HepG2 (cell line): Measurements from ENCODE around the gene APEX1. TPM values are rescaled to one million over a fixed set of nuclear protein-coding genes. Genes with fewer than 3 reads are reported as not detected.

Experiments used
- ATAC-seq: fragments of 200-7000 bp; cut with Tn5 transposase; 3 replicates; pipeline ENCODE4 v1.9.1; 2020; ENCODE audit warnings: mild to moderate bottlenecking, moderate library complexity
- BruUV-seq: library from RNA; stranded (reverse); fragments of 400-500 nt; replicated peaks from 2 replicates; lab custom pipeline; 2021; lab: Mats Ljungman, UMichigan
- CTCF ChIA-PET: fragments of 300-600 bp; formaldehyde crosslinking; extraction: SDS; loops from one replicate; lab custom pipeline; 2021; ENCODE audit warnings: low total read pairs, inconsistent platforms, low intra/inter-chr PET ratio; lab: Yijun Ruan, JAX
- POLR2A ChIA-PET: fragments of 350-600 bp; sonication (Branson Sonifier 250); formaldehyde crosslinking; loops from one replicate; lab custom pipeline; 2020; ENCODE audit warnings: antibody characterized with exemption, inconsistent platforms; lab: Yijun Ruan, JAX
- DNase-seq: peaks from one replicate; pipeline ENCODE4 v3.0.0-alpha.2; 2015; ENCODE audit warnings: low spot score
- FAIRE-seq: peaks from 3 replicates; lab custom pipeline; 2011; peaks lifted over from hg19 to GRCh38; lab: Jason Lieb, UNC
- H2AFZ ChIP-seq: one replicate; pipeline ENCODE4 v1.6.1; 2011; ENCODE audit warnings: low read length, inconsistent platforms
- H3K27ac ChIP-seq: fragments of 300-600 bp; 3 replicates; pipeline ENCODE4 v1.8.0; 2011; ENCODE audit warnings: mixed run types, mild to moderate bottlenecking, mixed read lengths, low read length, inconsistent platforms; ENCODE audit not compliant: insufficient read depth; ENCODE audit errors: extremely low read length
- H3K27me3 ChIP-seq, 2 experiments: fragments of 200-600 bp in 1 of 2; 2 replicates in 1 of 2; 3 replicates in 1 of 2; pipeline versions ENCODE4 v1.6.0 to v1.8.0; 2011; ENCODE audit warnings: low read length in 2 of 2, mild to moderate bottlenecking in 2 of 2, moderate library complexity in 2 of 2, inconsistent platforms in 1 of 2; ENCODE audit not compliant: insufficient read depth in 2 of 2, control insufficient read depth in 1 of 2
- H3K36me3 ChIP-seq, 2 experiments: fragments of 200-600 bp in 1 of 2; replicated peaks in 1 of 2; 2 replicates in 1 of 2; 3 replicates in 1 of 2; pipeline versions ENCODE4 v1.5.1 to v1.8.0; 2011; ENCODE audit warnings: low read length in 2 of 2, inconsistent platforms in 1 of 2; ENCODE audit not compliant: insufficient read depth in 2 of 2, control insufficient read depth in 1 of 2
- H3K4me1 ChIP-seq: 2 replicates; pipeline ENCODE4 v1.5.1; 2012; ENCODE audit warnings: low read length, inconsistent platforms; ENCODE audit not compliant: insufficient read depth
- H3K4me2 ChIP-seq: 2 replicates; pipeline ENCODE4 v1.6.0; 2011; ENCODE audit warnings: low read depth, low read length, inconsistent platforms
- H3K4me3 ChIP-seq, 3 experiments: fragments of 200-600 bp in 1 of 3; sonication (generic), shearing (Covaris generic) in 1 of 3; replicated peaks in 1 of 3; 2 replicates each; pipeline ENCODE4 v1.5.1; 2011 to 2016; ENCODE audit warnings: low read length in 3 of 3, inconsistent platforms in 2 of 3, low read depth in 2 of 3, mild to moderate bottlenecking in 2 of 3, control low read depth in 1 of 3, mixed read lengths in 1 of 3; ENCODE audit not compliant: insufficient read depth in 1 of 3
- H3K79me2 ChIP-seq: one replicate; pipeline ENCODE4 v1.6.1; 2011; ENCODE audit warnings: low read length, inconsistent platforms; ENCODE audit not compliant: insufficient read depth
- H3K9ac ChIP-seq: 2 replicates; pipeline ENCODE4 v1.6.0; 2011; ENCODE audit warnings: mild to moderate bottlenecking, low read depth, low read length, inconsistent platforms; ENCODE audit not compliant: insufficient read depth
- H3K9me3 ChIP-seq: 2 replicates; pipeline ENCODE4 v1.5.1; 2012; ENCODE audit warnings: mild to moderate bottlenecking, low read length
- H4K20me1 ChIP-seq: 2 replicates; pipeline ENCODE4 v1.6.0; 2011; ENCODE audit warnings: inconsistent platforms, mild to moderate bottlenecking, low read length, moderate library complexity; ENCODE audit not compliant: insufficient read depth
- BRD4 ChIP-seq: sonication (generic); formaldehyde crosslinking; IDR thresholded peaks from 2 replicates; pipeline ENCODE4 v1.4.0; 2020; ENCODE audit warnings: missing genetic modification reagents
- ELF3 ChIP-seq: IDR thresholded peaks from 2 replicates; pipeline ENCODE4 v1.6.1; 2016; ENCODE audit warnings: missing genetic modification reagents, missing compliant biosample characterization
- HMG20B ChIP-seq: conservative IDR thresholded peaks from 2 replicates; pipeline ENCODE4 v1.6.1; 2016; ENCODE audit warnings: missing genetic modification reagents, missing compliant biosample characterization
- ISX ChIP-seq: sonication (generic); formaldehyde crosslinking; conservative IDR thresholded peaks from 2 replicates; pipeline ENCODE4 v1.5.0; 2020; ENCODE audit warnings: missing genetic modification reagents
- KAT7 ChIP-seq: IDR thresholded peaks from 2 replicates; pipeline ENCODE4 v1.6.1; 2018; ENCODE audit warnings: borderline replicate concordance, missing compliant biosample characterization
- MEF2D ChIP-seq: sonication (generic); formaldehyde crosslinking; IDR thresholded peaks from 2 replicates; pipeline ENCODE4 v1.5.1; 2020; ENCODE audit warnings: mild to moderate bottlenecking, missing genetic modification reagents
- MYC ChIP-seq: sonication (generic); formaldehyde crosslinking; IDR thresholded peaks from 2 replicates; pipeline ENCODE4 v1.9.0; 2021; ENCODE audit warnings: missing genetic modification reagents, borderline replicate concordance
- SMARCC2 ChIP-seq: fragments of 450-650 bp; IDR thresholded peaks from 2 replicates; pipeline ENCODE4 v1.6.1; 2017; ENCODE audit warnings: antibody characterized with exemption, mild to moderate bottlenecking
- SOX13 ChIP-seq, 3 experiments: fragments of 450-650 bp in 1 of 3; sonication (generic) in 1 of 3; formaldehyde crosslinking in 1 of 3; IDR thresholded peaks in 2 of 3; conservative IDR thresholded peaks in 1 of 3; 2 replicates each; pipeline versions ENCODE4 v1.5.0 to v1.6.1; 2016 to 2020; ENCODE audit warnings: antibody characterized with exemption in 1 of 3, mild to moderate bottlenecking in 1 of 3, missing compliant biosample characterization in 1 of 3, missing genetic modification reagents in 1 of 3, moderate library complexity in 1 of 3
- SRSF4 ChIP-seq: fragments of 200-400 bp; formaldehyde crosslinking; IDR thresholded peaks from one replicate; pipeline ENCODE4 v1.6.1; 2018; ENCODE audit warnings: mild to moderate bottlenecking, low read depth, low read length, moderate library complexity; ENCODE audit not compliant: poor library complexity, severe bottlenecking
- ZBTB8A ChIP-seq: sonication (generic); formaldehyde crosslinking; IDR thresholded peaks from 2 replicates; pipeline ENCODE4 v1.4.0; 2020; ENCODE audit warnings: mild to moderate bottlenecking, low read depth, missing genetic modification reagents, borderline replicate concordance
- ZFYVE20 ChIP-seq: sonication (generic); formaldehyde crosslinking; IDR thresholded peaks from 2 replicates; pipeline ENCODE4 v1.8.0; 2023; ENCODE audit warnings: low read depth, mild to moderate bottlenecking, moderate library complexity, missing genetic modification reagents, borderline replicate concordance
- ZNF33A ChIP-seq: sonication (generic); formaldehyde crosslinking; IDR thresholded peaks from 2 replicates; pipeline ENCODE4 v1.5.1; 2020; ENCODE audit warnings: missing genetic modification reagents, mild to moderate bottlenecking, moderate library complexity, borderline replicate concordance
- ZNF83 ChIP-seq: sonication (generic); formaldehyde crosslinking; IDR thresholded peaks from 2 replicates; pipeline ENCODE4 v1.4.0; 2020; ENCODE audit warnings: missing genetic modification reagents, mild to moderate bottlenecking, borderline replicate concordance
- WGBS: methylation state at CpG from one replicate; pipeline ENCODE4 v1.1.6; 2017; ENCODE audit warnings: low lambda C conversion rate; 5-methylcytosine and 5-hydroxymethylcytosine counted together
- in situ Hi-C: cut with HindIII; loops from 2 replicates; pipeline ENCODE4 v1.10.0; 2017; ENCODE audit warnings: low pct_unique_long_range_greater_than_20kb; ENCODE audit not compliant: extremely low pct_ligation_motif_present
- intact Hi-C: fragments of 100-400 bp; cut with micrococcal nuclease; formaldehyde crosslinking; loops from one replicate; pipeline ENCODE4 v1.10.0; 2022; ENCODE audit not compliant: unreplicated experiment
- polyA plus RNA-seq, 8 experiments: library from polyadenylated mRNA; depleted of rRNA in 3 of 8; stranded (reverse) in 7 of 8; unstranded in 1 of 8; fragments of >200 nt; fragmentation: Illumina TruSeq in 4 of 8; extraction: Trizol in 4 of 8; gene quantifications; 2 replicates each; pipeline versions ENCODE4 v1.2.1 to v1.2.3, GENCODE V29; 2011 to 2016; ENCODE audit warnings: low read depth in 4 of 8, missing spikeins in 1 of 8, mixed read lengths in 1 of 8; ENCODE audit not compliant: insufficient read depth in 1 of 8
- total RNA-seq, 5 experiments: library from RNA; depleted of rRNA; stranded (reverse); fragments of >200 nt; fragmentation: Illumina TruSeq; extraction: Trizol; gene quantifications; 2 replicates each; pipeline ENCODE4 v1.2.3, GENCODE V29; 2016; ENCODE audit warnings: low read depth in 1 of 5
- TF ChIP-seq, protein P1 (sequence below): sonication (generic); formaldehyde crosslinking; IDR thresholded peaks from 2 replicates; pipeline ENCODE4 v1.4.0; 2020; ENCODE audit warnings: low read depth, mild to moderate bottlenecking, missing genetic modification reagents
- TF ChIP-seq, protein P2 (sequence below): IDR thresholded peaks from 2 replicates; pipeline ENCODE4 v1.6.1; 2018; ENCODE audit warnings: missing genetic modification reagents
- TF ChIP-seq, protein P3 (sequence below): sonication (generic); formaldehyde crosslinking; IDR thresholded peaks from 2 replicates; pipeline ENCODE4 v1.5.1; 2020; ENCODE audit warnings: missing genetic modification reagents, mild to moderate bottlenecking, borderline replicate concordance

The APEX1 gene
- total and polyA plus RNA-seq, 2 of the 13 experiments (the other 11 are each of a cell fraction or from before 2014, with no cell fraction given): 171 to 405 TPM

DNA sequence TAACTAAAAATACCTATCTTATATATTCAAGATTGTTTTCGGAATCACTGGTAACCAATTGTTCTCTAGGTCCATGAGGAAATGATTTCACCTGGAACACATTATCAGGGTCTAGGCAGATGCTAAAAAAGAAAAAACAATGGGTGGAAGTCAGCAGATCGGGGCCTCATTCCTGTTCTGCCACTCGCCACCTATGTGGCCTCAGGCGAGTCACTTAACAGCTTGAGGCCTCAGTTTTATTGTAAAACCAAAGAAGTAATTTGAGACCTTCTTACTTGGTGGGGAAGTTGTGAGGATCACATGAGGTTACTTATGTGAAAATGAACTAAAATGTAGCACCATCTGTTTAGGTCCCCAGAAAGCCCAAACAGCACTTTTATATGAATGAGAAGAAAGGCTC, 44.1 kb downstream of the APEX1 start (continued):
- TF ChIP-seq, protein P1, sequence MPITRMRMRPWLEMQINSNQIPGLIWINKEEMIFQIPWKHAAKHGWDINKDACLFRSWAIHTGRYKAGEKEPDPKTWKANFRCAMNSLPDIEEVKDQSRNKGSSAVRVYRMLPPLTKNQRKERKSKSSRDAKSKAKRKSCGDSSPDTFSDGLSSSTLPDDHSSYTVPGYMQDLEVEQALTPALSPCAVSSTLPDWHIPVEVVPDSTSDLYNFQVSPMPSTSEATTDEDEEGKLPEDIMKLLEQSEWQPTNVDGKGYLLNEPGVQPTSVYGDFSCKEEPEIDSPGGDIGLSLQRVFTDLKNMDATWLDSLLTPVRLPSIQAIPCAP (CRISPR knock-in tag): no peak
- TF ChIP-seq ELF3 (CRISPR knock-in tag): no peak
- no peak for TF ChIP-seq ISX (CRISPR knock-in tag)
- TF ChIP-seq ZBTB8A (CRISPR knock-in tag): no peak
- no peak for TF ChIP-seq SOX13 (IDR thresholded peaks at IDR 0.05)
- no peak for TF ChIP-seq SOX13 (CRISPR knock-in tag; conservative IDR thresholded peaks at IDR 0.05 in 1 of 2, IDR thresholded peaks at IDR 0.05 in 1 of 2)
- no peak for TF ChIP-seq ZNF83 (CRISPR knock-in tag)
- TF ChIP-seq SRSF4: no peak
- TF ChIP-seq KAT7 (CRISPR knock-in tag): no peak
- TF ChIP-seq, protein P2, sequence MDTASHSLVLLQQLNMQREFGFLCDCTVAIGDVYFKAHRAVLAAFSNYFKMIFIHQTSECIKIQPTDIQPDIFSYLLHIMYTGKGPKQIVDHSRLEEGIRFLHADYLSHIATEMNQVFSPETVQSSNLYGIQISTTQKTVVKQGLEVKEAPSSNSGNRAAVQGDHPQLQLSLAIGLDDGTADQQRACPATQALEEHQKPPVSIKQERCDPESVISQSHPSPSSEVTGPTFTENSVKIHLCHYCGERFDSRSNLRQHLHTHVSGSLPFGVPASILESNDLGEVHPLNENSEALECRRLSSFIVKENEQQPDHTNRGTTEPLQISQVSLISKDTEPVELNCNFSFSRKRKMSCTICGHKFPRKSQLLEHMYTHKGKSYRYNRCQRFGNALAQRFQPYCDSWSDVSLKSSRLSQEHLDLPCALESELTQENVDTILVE: no peak
- no peak for TF ChIP-seq ZNF33A (CRISPR knock-in tag)
- no peak for TF ChIP-seq ZFYVE20

DNA sequence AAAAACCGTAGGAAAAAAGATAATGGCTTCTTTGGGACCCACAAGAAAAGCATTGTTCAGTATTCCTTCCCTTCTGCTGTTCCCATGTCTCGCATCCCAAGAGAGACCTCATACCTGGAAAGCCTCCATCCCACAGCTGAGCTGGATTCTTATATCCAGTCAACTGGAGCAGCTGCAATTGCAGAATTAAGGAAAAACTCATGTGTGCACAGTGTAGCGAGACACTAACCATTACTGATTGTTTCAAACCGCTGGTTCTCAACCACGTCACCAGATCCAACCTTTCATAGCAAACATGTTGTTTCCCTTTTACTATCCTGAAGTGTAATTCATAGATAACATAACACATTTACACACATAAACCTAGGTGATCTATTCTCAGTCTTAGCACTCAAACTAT, 44.9 kb downstream of the APEX1 start:
- in situ Hi-C loops (no loop called here), intact Hi-C loops (no loop called here)
- FAIRE-seq: no peak
- peaks cover 0 to 5% of the 10 kb centered on the region in 2 experiments; a peak in 1 of 5 replicates for H3K27me3 ChIP-seq
- ChIA-PET POLR2A (no interaction called here), CTCF (no interaction called here)
- H4K20me1 ChIP-seq: no peaks in the 10 kb centered on the region
- no peak for DNase-seq
- no peak overlapping the region for H3K4me3 ChIP-seq
- no peak overlapping the region for H3K4me2 ChIP-seq
- H2AFZ ChIP-seq: no peak overlapping the region
- no peaks in the 10 kb centered on the region for H3K4me1 ChIP-seq
- no peaks in the 10 kb centered on the region for H3K79me2 ChIP-seq
- H3K9me3 ChIP-seq: no peaks in the 10 kb centered on the region
- 64% methylated on average over 5 of the region's 5 CpGs for WGBS
- no peak overlapping the region for H3K27ac ChIP-seq
- H3K36me3 ChIP-seq: no peaks in the 10 kb centered on the region
- H3K9ac ChIP-seq: no peak overlapping the region
- BruUV-seq: no TSS peak
- ATAC-seq: no peak
- no peak for TF ChIP-seq MYC (CRISPR knock-in tag)
- TF ChIP-seq, protein P3, sequence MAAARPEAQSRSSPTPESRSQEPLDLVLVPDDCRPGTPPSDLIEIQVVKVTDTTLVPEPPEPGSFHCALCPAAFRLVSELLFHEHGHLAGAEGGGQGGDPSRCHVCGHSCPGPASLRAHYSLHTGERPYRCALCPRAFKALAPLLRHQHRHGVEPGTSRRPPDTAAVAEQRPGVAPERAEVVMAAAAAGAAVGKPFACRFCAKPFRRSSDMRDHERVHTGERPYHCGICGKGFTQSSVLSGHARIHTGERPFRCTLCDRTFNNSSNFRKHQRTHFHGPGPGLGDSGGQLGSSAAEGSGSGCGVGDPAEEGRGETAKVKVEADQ (CRISPR knock-in tag): no peak
- no peak for TF ChIP-seq BRD4 (CRISPR knock-in tag)
- TF ChIP-seq SMARCC2: no peak
- TF ChIP-seq HMG20B (CRISPR knock-in tag): no peak
- no peak for TF ChIP-seq MEF2D (CRISPR knock-in tag)
